ACC112 (cell line): ENCODE results near the gene SPATA12.

Experiments used
- H2AFZ ChIP-seq: fragments of 200-600 bp; sonication (generic); one replicate; pipeline ENCODE4 v1.6.0; 2017; ENCODE audit warnings: antibody characterized with exemption, low read length; ENCODE audit not compliant: unreplicated experiment
- H3K27ac ChIP-seq: fragments of 200-600 bp; sonication (generic); 2 replicates; pipeline ENCODE4 v1.5.1; 2014; ENCODE audit warnings: low read depth, mild to moderate bottlenecking, antibody characterized with exemption, low read length, moderate library complexity
- H3K27me3 ChIP-seq: fragments of 200-600 bp; sonication (generic); 2 replicates; pipeline ENCODE4 v1.6.1; 2014; ENCODE audit warnings: mild to moderate bottlenecking, antibody characterized with exemption, low read length, moderate library complexity, mixed read lengths; ENCODE audit not compliant: insufficient read depth
- H3K36me3 ChIP-seq: fragments of 200-600 bp; sonication (generic); 2 replicates; pipeline ENCODE4 v1.6.1; 2016; ENCODE audit warnings: mild to moderate bottlenecking, antibody characterized with exemption, low read length, moderate library complexity, mixed read lengths; ENCODE audit not compliant: insufficient read depth
- H3K4me1 ChIP-seq: fragments of 200-600 bp; sonication (generic); one replicate; pipeline ENCODE4 v1.6.1; 2016; ENCODE audit warnings: low read length, mixed read lengths; ENCODE audit not compliant: insufficient read depth, unreplicated experiment, control insufficient read depth
- H3K4me3 ChIP-seq: fragments of 200-600 bp; sonication (generic); 2 replicates; pipeline ENCODE4 v1.5.1; 2014; ENCODE audit warnings: mild to moderate bottlenecking, low read depth, low read length
- H3K79me2 ChIP-seq: fragments of 200-600 bp; sonication (generic); one replicate; pipeline ENCODE4 v1.6.0; 2016; ENCODE audit warnings: low read length; ENCODE audit not compliant: control insufficient read depth, unreplicated experiment, insufficient read depth

Gene SPATA12

DNA sequence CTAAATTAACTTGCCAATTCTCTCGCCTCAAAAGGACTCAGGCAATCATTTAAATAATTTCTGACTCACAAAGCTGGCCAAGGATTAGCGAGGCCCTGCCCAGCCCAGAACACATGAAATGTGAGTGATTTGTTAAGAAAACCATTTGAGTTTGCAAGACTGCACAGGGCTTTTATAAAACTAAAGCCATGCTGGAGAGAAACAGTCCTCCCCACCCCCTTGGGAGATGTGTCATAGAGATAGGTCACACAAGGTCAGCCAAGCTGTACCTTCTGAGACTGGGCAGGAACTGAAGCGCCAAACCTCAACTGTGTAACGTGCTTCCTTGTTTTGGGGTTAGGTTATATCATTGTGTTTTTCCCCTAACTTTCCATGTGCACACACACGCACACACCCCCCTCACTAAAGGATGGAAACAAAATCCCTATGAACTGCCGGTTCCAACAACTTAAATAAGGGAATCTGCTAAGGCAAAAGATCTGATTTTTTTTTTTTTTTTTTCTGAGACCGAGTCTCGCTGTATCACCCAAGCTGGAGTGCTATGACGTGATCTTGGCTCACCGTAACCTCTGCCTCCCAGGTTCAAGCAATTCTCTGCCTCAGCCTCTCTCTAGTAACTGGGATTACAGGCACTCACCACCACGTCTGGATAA is 8.1 kb downstream of the SPATA12 start:
- peak overlapping the region; percentile 15 for H2AFZ ChIP-seq
- no peaks in the 10 kb centered on the region for H3K79me2 ChIP-seq
- peak overlapping the region; percentile 75 for H3K27ac ChIP-seq
- H3K4me1 ChIP-seq: peaks cover 22% of the 10 kb centered on the region
- H3K36me3 ChIP-seq: no peaks in the 10 kb centered on the region
- no peaks in the 10 kb centered on the region for H3K27me3 ChIP-seq
- H3K4me3 ChIP-seq: peak overlapping the region; percentile 44

DNA sequence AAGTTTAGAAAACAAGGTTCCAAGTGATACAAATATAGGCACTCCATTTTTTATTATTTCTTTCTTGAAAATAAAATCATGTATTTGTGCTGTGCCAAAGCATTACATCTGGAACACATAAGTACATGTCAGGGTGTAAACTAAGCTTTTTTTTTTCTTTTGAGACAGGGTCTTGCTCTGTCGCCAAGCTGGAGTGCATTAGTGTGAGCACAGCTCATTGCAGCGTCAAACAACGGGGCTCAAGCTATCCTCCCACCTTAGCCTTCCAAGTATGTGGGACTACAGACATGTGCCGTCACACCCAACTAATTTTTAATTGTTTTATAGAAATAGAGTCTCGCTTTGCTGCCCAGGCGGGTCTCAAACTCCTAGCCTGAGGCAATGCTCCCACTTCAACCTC is 9.0 kb downstream of the SPATA12 start:
- H3K4me3 ChIP-seq: no peak overlapping the region
- H2AFZ ChIP-seq: no peak overlapping the region
- peaks cover 18% of the 10 kb centered on the region for H3K4me1 ChIP-seq
- H3K27ac ChIP-seq: no peak overlapping the region; the same call in 1 of the 2 replicates
- no peaks in the 10 kb centered on the region for H3K36me3 ChIP-seq
- no peaks in the 10 kb centered on the region for H3K79me2 ChIP-seq
- H3K27me3 ChIP-seq: no peaks in the 10 kb centered on the region

DNA sequence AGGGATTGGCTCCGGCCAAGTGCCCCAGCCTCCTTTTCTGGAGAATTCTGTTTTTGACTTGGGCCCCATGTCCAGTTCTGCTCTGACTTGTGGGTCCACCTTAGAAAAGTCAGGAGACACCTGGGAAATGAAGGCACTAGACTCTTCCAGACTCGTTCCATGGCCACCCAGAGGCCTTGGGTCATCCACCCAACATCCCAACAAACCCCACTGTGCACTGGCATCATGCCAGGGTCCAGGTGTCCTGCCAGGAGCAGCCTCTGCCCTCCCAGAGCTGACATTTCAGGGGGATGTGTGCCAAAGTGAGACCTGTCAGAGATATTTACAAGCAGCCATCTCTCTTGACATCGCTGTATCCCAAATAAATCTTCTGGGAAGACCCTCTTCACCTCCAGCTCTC is 13.2 kb downstream of the SPATA12 start:
- Histone ChIP-seq H3K4me1 (peaks cover 9% of the 10 kb centered on the region), H3K79me2 (no peaks in the 10 kb centered on the region), H3K36me3 (no peaks in the 10 kb centered on the region), H2AFZ (no peak overlapping the region), H3K27ac (no peak overlapping the region), H3K27me3 (peaks cover 12% of the 10 kb centered on the region), H3K4me3 (no peak overlapping the region)

DNA sequence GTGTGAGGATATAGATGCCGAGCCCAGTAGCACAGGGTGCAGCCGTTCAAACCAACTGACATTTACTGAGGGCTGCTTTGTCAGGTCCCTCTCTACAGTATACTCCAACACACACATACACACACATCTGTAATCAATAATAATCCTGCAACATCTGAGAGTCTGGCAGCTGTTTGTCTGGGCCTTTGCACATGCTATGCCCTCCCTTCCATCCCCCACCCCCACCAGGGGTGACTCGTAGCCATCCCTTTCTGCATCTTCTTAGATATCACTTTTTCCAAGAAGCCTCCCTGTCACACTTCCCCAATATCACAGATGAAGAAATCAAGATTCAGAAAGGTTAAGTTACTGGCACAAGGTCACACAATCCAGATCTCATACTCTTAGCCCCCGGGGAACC is 13.7 kb downstream of the SPATA12 start:
- H3K36me3 ChIP-seq: no peaks in the 10 kb centered on the region
- H2AFZ ChIP-seq: no peak overlapping the region
- H3K4me3 ChIP-seq: no peak overlapping the region
- H3K79me2 ChIP-seq: no peaks in the 10 kb centered on the region
- no peak overlapping the region for H3K27ac ChIP-seq
- H3K4me1 ChIP-seq: peaks cover 5% of the 10 kb centered on the region
- peaks cover 12% of the 10 kb centered on the region for H3K27me3 ChIP-seq

DNA sequence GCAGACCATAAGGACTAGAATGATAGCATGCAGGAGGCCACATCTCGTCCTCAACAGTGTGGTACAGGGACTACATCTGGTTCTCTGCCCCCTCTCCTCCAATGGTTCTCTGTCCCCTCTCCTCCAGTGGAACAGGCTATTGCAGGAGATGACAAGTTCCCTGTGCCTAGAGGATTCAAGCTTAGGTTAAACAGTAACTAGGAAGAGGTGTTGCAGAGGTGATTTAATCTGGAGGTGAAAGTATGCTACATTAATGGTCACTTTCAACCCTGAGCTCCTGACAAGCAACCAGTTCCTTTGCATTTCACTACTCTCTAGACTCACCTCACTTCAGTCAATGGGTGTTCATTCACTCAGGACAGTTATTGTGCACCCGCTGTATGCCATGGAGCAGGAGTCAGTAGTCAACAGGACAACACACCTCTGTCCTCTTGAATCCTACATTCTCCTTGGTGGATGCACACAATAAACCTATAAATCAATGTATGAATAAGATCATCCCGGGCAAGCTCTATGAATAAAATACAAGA is 16.0 kb downstream of the SPATA12 start:
- Histone ChIP-seq H2AFZ (no peak overlapping the region), H3K4me3 (no peak overlapping the region), H3K36me3 (no peaks in the 10 kb centered on the region), H3K4me1 (no peaks in the 10 kb centered on the region), H3K27me3 (peaks cover 16% of the 10 kb centered on the region), H3K79me2 (no peaks in the 10 kb centered on the region), H3K27ac (no peak overlapping the region)

DNA sequence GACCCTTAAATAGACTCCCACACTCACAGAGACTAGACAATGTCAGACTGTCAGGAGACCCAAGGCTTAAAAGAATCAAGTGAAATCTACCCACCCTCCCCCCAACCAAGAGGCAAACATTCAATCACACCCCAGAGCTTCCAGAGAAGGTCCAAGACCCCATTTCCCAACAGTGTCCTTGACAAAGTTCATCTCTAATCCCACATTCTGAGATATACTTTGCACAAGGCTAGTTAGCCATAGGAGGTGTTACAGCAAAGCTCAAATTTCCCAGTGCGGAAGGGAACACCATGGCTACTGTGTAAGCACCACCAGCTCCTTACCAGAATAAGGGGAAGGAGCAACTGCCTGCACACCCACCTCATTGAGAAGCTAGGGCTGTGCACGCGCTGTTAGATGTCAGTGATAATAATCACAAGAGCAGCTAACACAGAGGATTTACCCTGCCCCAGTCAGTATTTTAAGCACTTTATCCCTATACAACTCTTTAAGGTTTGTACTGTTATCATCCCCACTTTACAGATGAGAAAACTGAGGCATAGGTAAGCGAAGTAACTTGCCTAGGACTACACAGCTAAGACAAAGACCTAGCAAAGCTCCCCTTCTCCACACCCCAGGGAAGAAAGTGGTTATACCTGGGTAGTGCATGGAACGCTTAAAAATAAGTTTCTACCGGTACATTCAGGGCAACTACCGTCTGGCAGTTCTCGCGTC is 17.3 kb downstream of the SPATA12 start:
- peak overlapping the region; percentile 84 for H3K4me3 ChIP-seq
- no peaks in the 10 kb centered on the region for H3K79me2 ChIP-seq
- H3K27me3 ChIP-seq: peaks cover 16% of the 10 kb centered on the region
- H2AFZ ChIP-seq: no peak overlapping the region
- no peaks in the 10 kb centered on the region for H3K4me1 ChIP-seq
- no peak overlapping the region for H3K27ac ChIP-seq
- H3K36me3 ChIP-seq: no peaks in the 10 kb centered on the region

DNA sequence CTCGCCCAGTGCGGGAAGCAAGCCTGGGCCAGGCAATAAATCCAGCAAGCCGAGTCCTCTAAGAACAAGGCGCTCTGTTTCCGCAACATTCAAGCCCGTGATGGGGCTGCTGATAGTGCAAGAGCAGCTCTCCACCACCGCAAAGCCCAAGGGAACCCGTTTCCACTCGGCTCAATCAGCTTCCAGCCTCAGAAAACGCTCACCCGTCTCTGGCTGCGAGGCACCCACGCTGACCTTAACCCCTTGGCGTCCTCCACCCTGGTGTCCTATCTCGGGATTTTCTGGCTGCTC is 17.8 kb downstream of the SPATA12 start:
- Histone ChIP-seq H3K4me3 (peak overlapping the region; percentile 84), H2AFZ (peak overlapping the region; percentile 97), H3K36me3 (no peaks in the 10 kb centered on the region), H3K79me2 (no peaks in the 10 kb centered on the region), H3K27ac (no peak overlapping the region), H3K27me3 (peaks cover 16% of the 10 kb centered on the region), H3K4me1 (no peaks in the 10 kb centered on the region)

DNA sequence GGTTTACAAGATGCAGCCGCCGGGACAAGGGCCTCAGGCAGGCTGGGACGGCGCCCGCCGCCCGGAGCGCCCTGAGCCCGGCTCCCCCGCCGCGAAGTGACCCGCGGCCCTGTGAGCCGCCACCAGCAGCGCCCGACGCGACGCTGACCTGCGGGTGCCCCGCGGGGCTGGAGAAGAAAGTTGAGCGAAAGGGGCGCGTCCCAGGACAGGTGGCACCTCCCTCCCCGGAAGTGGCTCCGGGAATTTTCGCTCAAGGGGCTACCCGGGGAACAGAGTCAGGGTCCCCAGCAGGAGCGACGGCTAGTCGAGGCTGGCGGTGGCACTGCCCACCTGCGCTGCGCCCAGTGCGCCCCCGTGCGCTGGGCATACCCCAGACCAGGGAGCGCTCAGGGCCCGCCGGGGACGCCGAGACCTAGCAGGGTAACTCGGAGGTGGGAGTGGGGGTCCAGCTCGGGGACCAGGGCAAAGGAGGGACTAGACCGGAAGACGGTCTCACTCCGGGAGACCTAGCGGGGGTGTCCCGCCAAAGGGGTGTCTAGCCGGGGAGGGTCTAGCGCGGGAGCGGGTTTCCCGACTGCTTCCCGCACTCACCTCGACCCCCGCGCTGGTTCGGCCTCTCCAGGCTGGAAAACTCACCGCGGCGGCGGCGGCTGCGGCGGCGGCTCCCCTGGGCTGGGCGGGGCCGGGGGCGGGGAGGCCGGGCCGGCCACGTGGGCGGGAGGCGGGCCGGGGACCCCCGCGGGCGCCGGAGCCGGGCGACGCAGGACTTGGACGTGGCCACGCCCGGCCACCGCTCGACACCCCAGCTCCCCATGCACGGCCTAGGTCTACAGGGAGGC is 18.4 kb downstream of the SPATA12 start:
- peaks cover 16% of the 10 kb centered on the region for H3K27me3 ChIP-seq
- no peak overlapping the region for H3K27ac ChIP-seq
- H2AFZ ChIP-seq: peak overlapping the region; percentile 97
- H3K4me3 ChIP-seq: peak overlapping the region; percentile 84
- H3K36me3 ChIP-seq: no peaks in the 10 kb centered on the region
- no peaks in the 10 kb centered on the region for H3K79me2 ChIP-seq
- H3K4me1 ChIP-seq: no peaks in the 10 kb centered on the region

DNA sequence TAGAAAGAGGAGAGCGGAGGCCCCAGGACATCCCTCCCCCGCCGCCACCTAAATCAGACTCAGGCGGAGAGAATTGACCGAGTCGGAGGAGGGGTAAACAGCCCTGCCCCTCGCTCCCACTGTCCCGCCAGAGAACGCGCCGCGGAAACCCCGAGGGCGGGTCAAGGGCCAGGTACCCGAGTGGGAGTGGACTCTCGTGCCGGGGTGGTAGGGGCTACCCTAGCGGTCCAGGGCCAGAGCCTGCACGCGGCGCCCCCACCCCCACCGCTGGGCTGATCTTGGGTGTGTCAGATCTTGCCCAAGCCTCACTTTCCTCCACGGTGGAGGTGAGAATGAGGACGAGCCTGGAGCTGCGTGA is 19.0 kb downstream of the SPATA12 start:
- Histone ChIP-seq H3K27ac (no peak overlapping the region), H3K36me3 (no peaks in the 10 kb centered on the region), H2AFZ (peak overlapping the region; percentile 86), H3K4me3 (peak overlapping the region; percentile 84), H3K79me2 (no peaks in the 10 kb centered on the region), H3K27me3 (peaks cover 16% of the 10 kb centered on the region), H3K4me1 (no peaks in the 10 kb centered on the region)

DNA sequence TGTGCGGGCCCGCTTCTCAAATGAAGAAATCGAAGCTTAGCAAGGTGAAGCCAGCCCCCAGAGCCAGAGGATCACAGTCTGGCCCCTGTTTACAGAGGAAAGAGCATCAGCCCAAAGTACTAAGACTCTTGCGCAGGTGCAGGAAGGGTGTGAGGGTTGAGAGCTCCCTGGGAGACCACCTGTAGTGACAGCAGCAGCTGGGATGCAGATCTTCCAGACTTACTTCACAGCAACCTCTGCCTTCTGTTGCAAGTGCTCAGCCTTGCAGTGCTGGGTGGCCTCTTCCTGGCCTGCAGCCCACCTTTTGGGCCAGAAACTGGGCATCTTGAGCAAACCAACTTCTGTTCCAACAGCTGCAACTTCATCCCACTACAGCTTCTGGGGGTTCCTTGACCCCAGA is 19.7 kb downstream of the SPATA12 start:
- no peak overlapping the region for H3K27ac ChIP-seq
- no peak overlapping the region for H2AFZ ChIP-seq
- no peaks in the 10 kb centered on the region for H3K79me2 ChIP-seq
- peaks cover 16% of the 10 kb centered on the region for H3K27me3 ChIP-seq
- no peak overlapping the region for H3K4me3 ChIP-seq
- no peaks in the 10 kb centered on the region for H3K4me1 ChIP-seq
- no peaks in the 10 kb centered on the region for H3K36me3 ChIP-seq
